ENCODE data around the gene LLGL1. TPM values are rescaled to one million over a fixed set of nuclear protein-coding genes. Genes with fewer than 3 reads are reported as not detected.
A peak's percentile ranks its signal among the peaks of the same experiment; 100 is the strongest.

The LLGL1 gene
- total RNA-seq, 3 donors from 2014 or later = 18.1 to 19.8 (median 19.0) TPM

- Mint-ChIP-seq H3K9me3 (no peaks in the 10 kb centered on the region), H3K4me3 (no peak overlapping the region), H3K27me3 (ENCODE audit: low read depth) (no peaks in the 10 kb centered on the region), H3K4me1 (ENCODE audit: low read depth) (peaks cover 2% of the 10 kb centered on the region), H3K36me3 (ENCODE audit: insufficient read depth) (peaks cover 25% of the 10 kb centered on the region)
- DNase-seq (no peak), ATAC-seq (no peak)
Observed at GRCh38 chr17:18247613-18248001, 22.2 kb downstream of the LLGL1 start.

GRCh38 chr17:18248300-18248731, 22.9 kb downstream of the LLGL1 start:
- no peak overlapping the region for H3K4me3 Mint-ChIP-seq
- no peaks in the 10 kb centered on the region for H3K9me3 Mint-ChIP-seq
- DNase-seq (peak; percentile 59), ATAC-seq (peak; percentile 77 to 78)
- H3K4me1 Mint-ChIP-seq (ENCODE audit: low read depth) = peaks cover 2% of the 10 kb centered on the region
- H3K36me3 Mint-ChIP-seq (ENCODE audit: insufficient read depth) = peaks cover 25% of the 10 kb centered on the region
- H3K27me3 Mint-ChIP-seq (ENCODE audit: low read depth) = no peaks in the 10 kb centered on the region

- Mint-ChIP-seq H3K9me3 (no peaks in the 10 kb centered on the region), H3K27me3 (ENCODE audit: low read depth) (no peaks in the 10 kb centered on the region), H3K4me3 (no peak overlapping the region), H3K36me3 (ENCODE audit: insufficient read depth) (peaks cover 25% of the 10 kb centered on the region), H3K4me1 (ENCODE audit: low read depth) (peaks cover 2% of the 10 kb centered on the region)
- DNase-seq (no peak), ATAC-seq (no peak)
Observed at GRCh38 chr17:18248811-18249210, 23.4 kb downstream of the LLGL1 start.

- Mint-ChIP-seq H3K4me1 (ENCODE audit: low read depth) (peaks cover 2% of the 10 kb centered on the region), H3K27me3 (ENCODE audit: low read depth) (no peaks in the 10 kb centered on the region), H3K36me3 (ENCODE audit: insufficient read depth) (peaks cover 25% of the 10 kb centered on the region)
Observed at GRCh38 chr17:18250259-18250658, 24.8 kb downstream of the LLGL1 start.

GRCh38 chr17:18250708-18251107, 25.3 kb downstream of the LLGL1 start:
- DNase-seq (no peak), ATAC-seq (no peak)
- Mint-ChIP-seq H3K9me3 (no peaks in the 10 kb centered on the region), H3K36me3 (ENCODE audit: insufficient read depth) (peaks cover 25% of the 10 kb centered on the region), H3K4me3 (no peak overlapping the region), H3K4me1 (ENCODE audit: low read depth) (peaks cover 4% of the 10 kb centered on the region), H3K27me3 (ENCODE audit: low read depth) (no peaks in the 10 kb centered on the region)

More at GRCh38 chr17:18250259-18250658, 24.8 kb downstream of the LLGL1 start:
- Mint-ChIP-seq H3K4me3 (no peak overlapping the region), H3K9me3 (no peaks in the 10 kb centered on the region)
- DNase-seq (no peak), ATAC-seq (no peak)

- no peak for ATAC-seq
- peaks cover 25% of the 10 kb centered on the region for H3K36me3 Mint-ChIP-seq (ENCODE audit: insufficient read depth)
- no peaks in the 10 kb centered on the region for H3K9me3 Mint-ChIP-seq
- no peaks in the 10 kb centered on the region for H3K27me3 Mint-ChIP-seq (ENCODE audit: low read depth)
- H3K4me3 Mint-ChIP-seq = no peak overlapping the region
- no peak for DNase-seq
- peaks cover 8% of the 10 kb centered on the region for H3K4me1 Mint-ChIP-seq (ENCODE audit: low read depth)
Observed at GRCh38 chr17:18251204-18251603, 25.8 kb downstream of the LLGL1 start.

GRCh38 chr17:18252160-18252559, 26.7 kb downstream of the LLGL1 start:
- ATAC-seq (no peak), DNase-seq (no peak)
- Mint-ChIP-seq H3K4me1 (ENCODE audit: low read depth) (peaks cover 16% of the 10 kb centered on the region), H3K4me3 (no peak overlapping the region), H3K9me3 (no peaks in the 10 kb centered on the region), H3K27me3 (ENCODE audit: low read depth) (no peaks in the 10 kb centered on the region), H3K36me3 (ENCODE audit: insufficient read depth) (peaks cover 19% of the 10 kb centered on the region)

- Mint-ChIP-seq H3K4me3 (no peak overlapping the region), H3K4me1 (ENCODE audit: low read depth) (peaks cover 21% of the 10 kb centered on the region), H3K9me3 (no peaks in the 10 kb centered on the region), H3K27me3 (ENCODE audit: low read depth) (no peaks in the 10 kb centered on the region), H3K36me3 (ENCODE audit: insufficient read depth) (peaks cover 14% of the 10 kb centered on the region)
- no peak for DNase-seq
- no peak for ATAC-seq
Observed at GRCh38 chr17:18253187-18253884, 27.9 kb downstream of the LLGL1 start.

GRCh38 chr17:18253947-18254821, 28.7 kb downstream of the LLGL1 start:
- peaks cover 14% of the 10 kb centered on the region for H3K36me3 Mint-ChIP-seq (ENCODE audit: insufficient read depth)
- peak overlapping the region; percentile 29 for H3K4me3 Mint-ChIP-seq
- H3K27me3 Mint-ChIP-seq (ENCODE audit: low read depth) = no peaks in the 10 kb centered on the region
- no peak for DNase-seq
- H3K4me1 Mint-ChIP-seq (ENCODE audit: low read depth) = peaks cover 21% of the 10 kb centered on the region
- ATAC-seq = no peak
- no peaks in the 10 kb centered on the region for H3K9me3 Mint-ChIP-seq

- Mint-ChIP-seq H3K27me3 (ENCODE audit: low read depth) (no peaks in the 10 kb centered on the region), H3K36me3 (ENCODE audit: insufficient read depth) (peaks cover 13% of the 10 kb centered on the region), H3K4me3 (no peak overlapping the region), H3K9me3 (no peaks in the 10 kb centered on the region), H3K4me1 (ENCODE audit: low read depth) (peaks cover 27% of the 10 kb centered on the region)
- DNase-seq = no peak
- no peak for ATAC-seq
Observed at GRCh38 chr17:18254888-18255649, 29.6 kb downstream of the LLGL1 start.

GRCh38 chr17:18256351-18256750, 30.9 kb downstream of the LLGL1 start:
- peak overlapping the region; percentile 96 for H3K4me3 Mint-ChIP-seq
- H3K36me3 Mint-ChIP-seq (ENCODE audit: insufficient read depth) = peaks cover 3% of the 10 kb centered on the region
- H3K9me3 Mint-ChIP-seq = no peaks in the 10 kb centered on the region
- H3K4me1 Mint-ChIP-seq (ENCODE audit: low read depth) = peaks cover 32% of the 10 kb centered on the region
- ATAC-seq (no peak), DNase-seq (no peak)
- no peaks in the 10 kb centered on the region for H3K27me3 Mint-ChIP-seq (ENCODE audit: low read depth)

GRCh38 chr17:18256776-18257175, 31.3 kb downstream of the LLGL1 start:
- peak overlapping the region; percentile 96 for H3K4me3 Mint-ChIP-seq
- H3K4me1 Mint-ChIP-seq (ENCODE audit: low read depth) = peaks cover 36% of the 10 kb centered on the region
- no peak for ATAC-seq
- H3K9me3 Mint-ChIP-seq = no peaks in the 10 kb centered on the region
- no peak for DNase-seq
- H3K36me3 Mint-ChIP-seq (ENCODE audit: insufficient read depth) = peaks cover under 1% of the 10 kb centered on the region
- no peaks in the 10 kb centered on the region for H3K27me3 Mint-ChIP-seq (ENCODE audit: low read depth)

GRCh38 chr17:18257268-18257981, 32.0 kb downstream of the LLGL1 start:
- Mint-ChIP-seq H3K36me3 (ENCODE audit: insufficient read depth) (no peaks in the 10 kb centered on the region), H3K27me3 (ENCODE audit: low read depth) (no peaks in the 10 kb centered on the region), H3K4me3 (peak overlapping the region; percentile 96), H3K4me1 (ENCODE audit: low read depth) (peaks cover 39% of the 10 kb centered on the region), H3K9me3 (no peaks in the 10 kb centered on the region)
- no peak for ATAC-seq
- DNase-seq = no peak

GRCh38 chr17:18257982-18258355, 32.5 kb downstream of the LLGL1 start:
- DNase-seq = peak; percentile 29
- no peaks in the 10 kb centered on the region for H3K36me3 Mint-ChIP-seq (ENCODE audit: insufficient read depth)
- ATAC-seq = peak; percentile 44
- H3K9me3 Mint-ChIP-seq = no peaks in the 10 kb centered on the region
- H3K4me1 Mint-ChIP-seq (ENCODE audit: low read depth) = peaks cover 39% of the 10 kb centered on the region
- H3K4me3 Mint-ChIP-seq = peak overlapping the region; percentile 96
- H3K27me3 Mint-ChIP-seq (ENCODE audit: low read depth) = no peaks in the 10 kb centered on the region
